Measurements from ENCODE around the gene KIF1B. TPM values are rescaled to one million over a fixed set of nuclear protein-coding genes. Genes with fewer than 3 reads are reported as not detected.
A peak's percentile ranks its signal among the peaks of the same experiment; 100 is the strongest.

KIF1B gene
- polyA plus RNA-seq, 3 donors from 2014 or later = 1.2 to 2.4 (median 1.8) TPM

- H3K9me3 Mint-ChIP-seq = no peaks in the 10 kb centered on the region
- H3K4me3 Mint-ChIP-seq = no peak overlapping the region
- H3K4me1 Mint-ChIP-seq = peaks cover 3 to 12% of the 10 kb centered on the region in 2 donors
- H3K36me3 Mint-ChIP-seq = peaks cover 8 to 14% (median 11%) of the 10 kb centered on the region in 3 donors
- no peak overlapping the region for H3K27ac Mint-ChIP-seq
- no peak for DNase-seq
- H3K27me3 Mint-ChIP-seq (ENCODE audit: low read depth in 3 of 3) = no peaks in the 10 kb centered on the region
These were observed 110.0 kb downstream of the KIF1B start for GRCh38 chr1:10320336-10320735.

GRCh38 chr1:10322821-10323220 is 112.5 kb downstream of the KIF1B start:
- Mint-ChIP-seq H3K4me3 (no peak overlapping the region), H3K27me3 (ENCODE audit: low read depth in 3 of 3) (no peaks in the 10 kb centered on the region), H3K36me3 (peaks cover 19 to 25% (median 20%) of the 10 kb centered on the region in 3 donors), H3K4me1 (peaks cover 3 to 12% of the 10 kb centered on the region in 2 donors), H3K9me3 (no peaks in the 10 kb centered on the region), H3K27ac (no peak overlapping the region)
- DNase-seq = no peak

- Mint-ChIP-seq H3K4me1 (peaks cover 3 to 12% of the 10 kb centered on the region in 2 donors), H3K36me3 (peaks cover 19 to 25% (median 20%) of the 10 kb centered on the region in 3 donors), H3K4me3 (peak overlapping the region; percentile 22 to 84 (median 62)), H3K9me3 (no peaks in the 10 kb centered on the region), H3K27ac (peak overlapping the region in 5 of 6 donors; percentile 23 to 91 (median 76)), H3K27me3 (ENCODE audit: low read depth in 3 of 3) (no peaks in the 10 kb centered on the region)
- peak in 1 of 3 donors; percentile 28 for DNase-seq
These were observed 114.3 kb downstream of the KIF1B start for GRCh38 chr1:10324627-10325026.

GRCh38 chr1:10325521-10325920 is 115.2 kb downstream of the KIF1B start:
- DNase-seq = no peak
- no peaks in the 10 kb centered on the region for H3K27me3 Mint-ChIP-seq (ENCODE audit: low read depth in 3 of 3)
- H3K4me3 Mint-ChIP-seq = peak overlapping the region in 2 of 5 donors; percentile 62 to 84
- peak overlapping the region in 3 of 6 donors; percentile 39 to 91 (median 76) for H3K27ac Mint-ChIP-seq
- peaks cover 19 to 25% (median 20%) of the 10 kb centered on the region in 3 donors for H3K36me3 Mint-ChIP-seq
- no peaks in the 10 kb centered on the region for H3K9me3 Mint-ChIP-seq
- H3K4me1 Mint-ChIP-seq = peaks cover 3 to 12% of the 10 kb centered on the region in 2 donors

GRCh38 chr1:10326251-10326650 is 115.9 kb downstream of the KIF1B start:
- no peak for DNase-seq
- Mint-ChIP-seq H3K9me3 (no peaks in the 10 kb centered on the region), H3K4me1 (peaks cover 3 to 12% of the 10 kb centered on the region in 2 donors), H3K27me3 (ENCODE audit: low read depth in 3 of 3) (peaks cover 0 to 3% (median 0%) of the 10 kb centered on the region in 3 donors), H3K27ac (peak overlapping the region in 2 of 6 donors; percentile 4 to 69), H3K36me3 (peaks cover 19 to 25% (median 20%) of the 10 kb centered on the region in 3 donors), H3K4me3 (no peak overlapping the region)

GRCh38 chr1:10328180-10328963 is 118.0 kb downstream of the KIF1B start:
- no peak for DNase-seq
- Mint-ChIP-seq H3K27me3 (ENCODE audit: low read depth in 3 of 3) (peaks cover 0 to 3% (median 0%) of the 10 kb centered on the region in 3 donors), H3K9me3 (no peaks in the 10 kb centered on the region), H3K36me3 (peaks cover 16 to 25% (median 20%) of the 10 kb centered on the region in 3 donors), H3K4me1 (peaks cover 3 to 12% of the 10 kb centered on the region in 2 donors), H3K27ac (no peak overlapping the region), H3K4me3 (no peak overlapping the region)

GRCh38 chr1:10337436-10337835 is 127.1 kb downstream of the KIF1B start:
- peaks cover 11 to 23% (median 18%) of the 10 kb centered on the region in 3 donors for H3K36me3 Mint-ChIP-seq
- peaks cover 0 to 2% (median 0%) of the 10 kb centered on the region in 3 donors for H3K27me3 Mint-ChIP-seq (ENCODE audit: low read depth in 3 of 3)
- H3K4me3 Mint-ChIP-seq = no peak overlapping the region
- DNase-seq = no peak
- no peaks in the 10 kb centered on the region for H3K4me1 Mint-ChIP-seq
- H3K27ac Mint-ChIP-seq = peak overlapping the region in 1 of 6 donors; percentile 37
- no peaks in the 10 kb centered on the region for H3K9me3 Mint-ChIP-seq

- peak overlapping the region in 1 of 6 donors; percentile 37 for H3K27ac Mint-ChIP-seq
- no peaks in the 10 kb centered on the region for H3K9me3 Mint-ChIP-seq
- peaks cover 0 to 2% (median 0%) of the 10 kb centered on the region in 3 donors for H3K27me3 Mint-ChIP-seq (ENCODE audit: low read depth in 3 of 3)
- H3K4me3 Mint-ChIP-seq = no peak overlapping the region
- DNase-seq = peak; percentile 27 to 43 (median 29)
- no peaks in the 10 kb centered on the region for H3K4me1 Mint-ChIP-seq
- H3K36me3 Mint-ChIP-seq = peaks cover 14 to 25% (median 20%) of the 10 kb centered on the region in 3 donors
These were observed 127.7 kb downstream of the KIF1B start for GRCh38 chr1:10338047-10338446.

GRCh38 chr1:10338611-10339010 is 128.2 kb downstream of the KIF1B start:
- Mint-ChIP-seq H3K9me3 (no peaks in the 10 kb centered on the region), H3K4me3 (no peak overlapping the region), H3K27me3 (ENCODE audit: low read depth in 3 of 3) (peaks cover 0 to 2% (median 0%) of the 10 kb centered on the region in 3 donors), H3K4me1 (no peaks in the 10 kb centered on the region), H3K27ac (no peak overlapping the region), H3K36me3 (peaks cover 17 to 28% (median 23%) of the 10 kb centered on the region in 3 donors)
- no peak for DNase-seq

GRCh38 chr1:10339036-10339567 is 128.7 kb downstream of the KIF1B start:
- Mint-ChIP-seq H3K9me3 (no peaks in the 10 kb centered on the region), H3K27me3 (ENCODE audit: low read depth in 3 of 3) (peaks cover 0 to 4% (median 0%) of the 10 kb centered on the region in 3 donors), H3K4me3 (no peak overlapping the region), H3K36me3 (peaks cover 17 to 28% (median 28%) of the 10 kb centered on the region in 3 donors), H3K4me1 (no peaks in the 10 kb centered on the region), H3K27ac (no peak overlapping the region)
- no peak for DNase-seq

- Mint-ChIP-seq H3K27ac (no peak overlapping the region), H3K9me3 (no peaks in the 10 kb centered on the region), H3K36me3 (peaks cover 17 to 30% (median 28%) of the 10 kb centered on the region in 3 donors), H3K4me3 (no peak overlapping the region), H3K4me1 (no peaks in the 10 kb centered on the region), H3K27me3 (ENCODE audit: low read depth in 3 of 3) (peaks cover 0 to 4% (median 0%) of the 10 kb centered on the region in 3 donors)
- no peak for DNase-seq
These were observed 129.4 kb downstream of the KIF1B start for GRCh38 chr1:10339815-10340214.

GRCh38 chr1:10340930-10341590 is 130.7 kb downstream of the KIF1B start:
- peaks cover 0 to 4% (median 0%) of the 10 kb centered on the region in 3 donors for H3K27me3 Mint-ChIP-seq (ENCODE audit: low read depth in 3 of 3)
- no peak for DNase-seq
- H3K4me3 Mint-ChIP-seq = no peak overlapping the region
- H3K9me3 Mint-ChIP-seq = no peaks in the 10 kb centered on the region
- H3K36me3 Mint-ChIP-seq = peaks cover 12 to 23% (median 23%) of the 10 kb centered on the region in 3 donors
- no peak overlapping the region for H3K27ac Mint-ChIP-seq
- no peaks in the 10 kb centered on the region for H3K4me1 Mint-ChIP-seq

GRCh38 chr1:10347109-10347508 is 136.7 kb downstream of the KIF1B start:
- Mint-ChIP-seq H3K4me3 (no peak overlapping the region), H3K27ac (no peak overlapping the region), H3K27me3 (ENCODE audit: low read depth in 3 of 3) (peaks cover 0 to 3% (median 0%) of the 10 kb centered on the region in 3 donors), H3K36me3 (peaks cover 9 to 28% (median 17%) of the 10 kb centered on the region in 3 donors), H3K4me1 (no peaks in the 10 kb centered on the region), H3K9me3 (no peaks in the 10 kb centered on the region)
- DNase-seq = no peak

GRCh38 chr1:10353282-10353681 is 142.9 kb downstream of the KIF1B start:
- Mint-ChIP-seq H3K4me1 (no peaks in the 10 kb centered on the region), H3K9me3 (no peaks in the 10 kb centered on the region), H3K27me3 (ENCODE audit: low read depth in 3 of 3) (no peaks in the 10 kb centered on the region), H3K27ac (no peak overlapping the region), H3K4me3 (no peak overlapping the region), H3K36me3 (peaks cover 3 to 15% (median 7%) of the 10 kb centered on the region in 3 donors)
- DNase-seq = no peak

Measured in immature natural killer cell (primary cell).